Stromal cell of bone marrow (primary cell): ENCODE measurements around the gene HTRA3.

ENCODE experiments used
- DNase-seq: peaks from one replicate; pipeline ENCODE4 v3.0.0-alpha.2; 2012; ENCODE audit warnings: low read depth

Gene HTRA3

GRCh38 chr4:8269535-8270417 lies at the start of gene HTRA3:
Gene HTRA3, plus strand, starts transcription at chr4:8269754. Its CDS starts 215 bp downstream, at chr4:8269969.
- DNase-seq: no peak

- DNase-seq: no peak
These were observed 48.7 kb upstream of the HTRA3 start for GRCh38 chr4:8220661-8221450.

GRCh38 chr4:8221476-8221875 lies 48.1 kb upstream of the HTRA3 start:
- DNase-seq: no peak

DNA sequence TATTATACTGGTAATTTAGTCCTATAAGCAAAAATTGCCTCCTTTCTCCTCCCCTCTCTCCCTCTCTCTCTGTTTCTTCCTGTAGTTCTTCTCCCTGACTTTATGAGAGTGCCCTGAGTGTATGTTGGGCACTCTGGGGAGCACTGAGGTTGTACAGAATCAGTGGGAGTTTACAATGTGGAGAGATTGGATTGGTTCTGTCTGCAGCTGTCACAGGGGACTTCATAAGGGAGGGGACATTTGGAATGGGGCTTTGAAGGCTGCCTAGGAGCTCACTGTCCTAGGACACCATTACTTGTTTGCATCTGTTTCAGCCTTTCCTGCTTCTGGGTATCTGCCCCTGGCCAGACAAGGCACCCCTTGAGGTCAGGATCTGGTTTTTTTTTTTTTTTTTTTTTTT lies 47.6 kb upstream of the HTRA3 start:
- DNase-seq: no peak

GRCh38 chr4:8222609-8223388 lies 46.8 kb upstream of the HTRA3 start:
- no peak for DNase-seq

DNA sequence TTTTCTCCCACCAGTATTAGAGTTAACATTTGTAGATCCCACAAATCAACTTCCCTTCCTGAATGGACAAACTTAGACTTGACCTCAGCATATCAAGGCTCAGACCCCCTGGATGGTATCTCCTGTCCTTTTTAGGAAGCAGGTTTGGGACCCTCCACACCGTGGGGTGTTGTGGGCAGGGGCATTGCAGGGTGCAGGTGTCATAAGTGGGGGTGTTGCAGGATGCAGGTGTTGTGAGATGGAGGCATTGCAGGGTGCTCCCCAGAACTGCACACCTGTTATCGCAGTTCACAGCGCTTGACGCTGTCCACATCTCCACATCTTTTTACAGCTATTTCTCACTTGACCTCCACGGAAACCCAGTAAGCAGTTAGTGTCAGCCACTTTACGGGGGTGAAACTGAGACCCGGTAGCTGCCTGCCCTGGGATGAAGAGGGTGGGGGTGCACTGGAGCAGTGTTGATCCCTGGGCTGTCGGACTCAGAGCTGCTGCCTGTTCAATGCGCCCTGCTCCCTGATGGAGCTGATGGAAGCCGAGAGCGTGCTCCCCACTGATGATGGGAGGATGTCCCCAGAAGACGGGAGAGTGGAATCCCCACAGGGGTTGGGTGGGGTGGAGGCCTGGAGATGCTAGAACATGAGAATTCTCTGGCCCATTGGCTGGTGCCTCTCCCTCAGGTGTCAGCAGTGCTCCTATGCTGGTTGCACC lies 45.1 kb upstream of the HTRA3 start:
- no peak for DNase-seq

DNA sequence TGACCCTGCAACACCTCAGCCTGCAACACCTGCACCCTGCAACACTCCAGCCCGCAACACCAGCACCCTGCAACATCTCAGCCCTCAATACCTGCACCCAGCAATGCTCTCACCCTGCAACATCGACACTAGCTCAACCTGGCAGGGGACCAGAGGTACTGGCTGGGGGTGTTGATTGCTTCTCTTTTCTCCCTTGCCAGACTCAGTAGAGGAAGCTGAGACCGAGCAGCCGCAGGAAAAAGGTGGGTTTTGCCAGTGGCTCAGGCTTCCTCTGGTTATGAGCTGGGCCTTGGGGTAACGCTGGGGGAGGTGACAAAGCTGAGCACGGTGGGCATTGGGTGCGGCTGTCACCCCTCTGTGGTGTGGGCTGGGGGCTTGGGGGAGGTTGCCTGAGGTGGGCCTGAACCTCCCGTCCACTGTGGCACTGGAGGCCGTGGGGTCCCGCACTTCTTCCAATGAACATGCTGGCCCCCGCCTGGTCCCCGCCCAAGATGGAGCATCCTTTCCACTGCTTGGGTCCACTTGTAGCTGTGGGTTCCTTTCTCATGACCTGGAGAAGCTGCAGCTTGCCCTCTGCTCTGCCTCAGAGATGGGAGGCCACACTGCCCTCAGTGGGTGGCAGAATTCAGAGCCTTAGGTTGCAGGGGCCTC lies 44.5 kb upstream of the HTRA3 start:
- no peak for DNase-seq

DNA sequence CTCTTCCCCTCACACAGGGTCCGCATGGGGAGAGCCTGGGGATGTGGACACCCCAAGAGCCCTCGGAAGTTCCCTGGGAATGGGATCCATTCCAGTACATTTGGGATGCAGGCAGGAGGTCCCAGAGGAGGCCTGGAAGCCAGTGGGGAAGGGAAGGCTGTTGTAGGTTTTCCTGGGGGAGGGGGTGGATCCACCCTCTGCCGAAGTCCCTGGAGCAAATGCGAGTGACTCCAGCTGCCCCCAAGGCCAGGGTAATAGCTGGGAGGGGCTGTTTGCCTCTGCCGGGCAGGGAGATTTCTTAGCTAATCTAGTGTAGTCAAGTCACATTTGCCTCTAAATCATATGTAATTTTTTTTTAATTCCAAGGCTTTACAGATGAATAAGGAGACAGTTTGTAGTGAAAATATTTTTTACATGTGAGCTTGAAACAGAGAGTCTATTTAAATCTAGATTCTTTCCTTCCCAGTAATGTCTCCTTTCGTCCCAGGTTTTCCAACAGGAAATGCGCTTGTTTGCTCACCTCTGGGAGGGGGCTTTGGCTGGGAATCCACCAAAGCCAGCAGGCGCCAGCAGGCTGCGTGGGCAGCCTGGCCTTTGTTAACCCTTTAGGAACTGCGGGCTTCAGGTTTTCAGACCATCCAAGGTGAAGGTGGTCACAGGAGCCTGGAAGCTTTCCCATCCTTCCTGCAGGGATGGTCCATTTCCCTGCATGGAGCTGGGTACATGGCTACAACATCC lies 43.7 kb upstream of the HTRA3 start:
- no peak for DNase-seq

DNA sequence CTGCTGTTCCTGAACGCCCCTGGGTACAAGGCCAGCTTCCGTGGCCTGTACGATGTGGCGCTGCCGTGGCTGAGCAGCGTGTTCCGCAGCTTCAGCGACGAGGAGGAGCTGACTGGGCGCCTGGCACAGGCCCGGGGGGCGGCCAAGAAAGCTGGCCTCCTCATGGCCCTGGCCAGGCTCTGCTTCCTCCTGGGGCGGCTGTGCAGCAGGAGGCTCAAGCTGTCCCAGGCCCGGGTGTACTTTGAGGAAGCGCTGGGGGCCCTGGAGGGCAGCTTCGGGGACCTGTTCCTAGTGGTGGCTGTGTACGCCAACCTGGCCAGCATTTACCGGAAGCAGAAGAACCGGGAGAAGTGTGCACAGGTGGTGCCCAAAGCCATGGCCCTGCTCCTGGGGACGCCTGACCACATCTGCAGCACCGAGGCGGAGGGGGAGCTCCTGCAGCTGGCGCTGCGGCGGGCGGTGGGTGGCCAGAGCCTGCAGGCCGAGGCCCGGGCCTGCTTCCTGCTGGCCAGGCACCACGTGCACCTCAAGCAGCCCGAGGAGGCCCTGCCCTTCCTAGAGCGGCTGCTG lies 42.3 kb upstream of the HTRA3 start:
- no peak for DNase-seq

GRCh38 chr4:8227771-8228318 lies 41.7 kb upstream of the HTRA3 start:
- DNase-seq: no peak

GRCh38 chr4:8228319-8229250 lies 41.0 kb upstream of the HTRA3 start:
- DNase-seq: peak; percentile 48

- no peak for DNase-seq
These were observed 40.1 kb upstream of the HTRA3 start for GRCh38 chr4:8229331-8229975.

DNA sequence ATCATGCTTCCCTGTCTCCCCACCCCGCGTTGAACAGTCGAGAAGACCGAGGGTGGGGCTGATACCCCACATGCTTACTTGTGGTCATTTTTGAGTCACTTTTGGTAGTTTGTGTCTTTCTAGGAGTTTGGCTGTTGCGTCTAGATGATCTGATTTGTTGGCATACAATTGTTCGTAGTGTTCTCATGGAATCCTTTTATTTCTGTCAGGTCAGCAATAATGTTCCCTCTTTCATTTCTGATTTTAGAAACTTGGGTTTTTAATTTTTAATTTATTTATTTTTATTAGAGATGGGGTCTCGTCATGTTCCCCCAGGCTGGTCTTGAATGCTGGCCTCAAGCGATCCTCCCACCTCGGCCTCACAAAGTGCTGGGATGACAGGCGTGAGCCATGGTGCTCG lies 39.5 kb upstream of the HTRA3 start:
- DNase-seq: no peak

GRCh38 chr4:8230891-8231290 lies 38.7 kb upstream of the HTRA3 start:
- no peak for DNase-seq

DNA sequence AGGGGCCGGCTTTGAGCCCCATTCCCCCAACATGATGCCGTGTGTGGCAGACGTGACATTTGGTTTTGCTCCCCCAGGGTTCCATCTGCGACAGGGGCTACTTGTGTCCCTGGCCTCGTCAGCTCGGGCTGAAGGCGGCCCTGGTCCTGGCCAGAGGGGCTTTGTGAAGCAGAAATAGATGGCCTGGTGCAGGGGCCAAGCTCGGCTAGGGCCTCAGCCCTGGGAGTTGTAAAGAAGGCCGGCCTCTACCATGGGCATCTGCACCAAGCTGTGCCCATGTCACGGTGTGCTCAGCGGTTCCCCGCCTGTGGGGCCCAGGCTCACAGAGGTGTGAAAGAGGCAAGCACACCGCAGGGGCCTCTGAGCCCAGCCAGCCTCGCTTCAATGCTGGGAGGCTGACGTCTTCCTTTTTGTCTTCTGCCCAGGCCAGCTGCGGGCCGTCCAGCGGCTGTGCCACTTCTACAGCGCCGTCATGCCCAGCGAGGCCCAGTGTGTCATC lies 38.0 kb upstream of the HTRA3 start:
- no peak for DNase-seq

- DNase-seq: no peak
These were observed 36.8 kb upstream of the HTRA3 start for GRCh38 chr4:8232748-8233147.

- DNase-seq: no peak
These were observed 35.7 kb upstream of the HTRA3 start for GRCh38 chr4:8233672-8234484.
